Psoas muscle (tissue), 7 donors: ENCODE results near the gene OAS3. TPM values are rescaled to one million over a fixed set of nuclear protein-coding genes. Genes with fewer than 3 reads are reported as not detected.

Experiments used
- polyA plus RNA-seq, 3 donors: library from polyadenylated mRNA; stranded (reverse); fragments of 200-250 nt; gene quantifications; one replicate each; pipeline ENCODE4 v1.2.3, GENCODE V29; 2013
- total RNA-seq, 4 donors: library from RNA; stranded (reverse); fragmentation: NEBNext Ultra II Directional in 2 of 4; extraction: Animal tissue kit (Norgen Biotek cat#: 25700) in 2 of 4; gene quantifications; one replicate each; pipeline versions ENCODE4 v1.2.1 to v1.2.4, GENCODE V29; 2021 to 2023
- donor health status: healthy with polysubstance abuse.
- donor health status: DM: no; HTN: no; CAD: no; lungs with moderate emphysema.
- donor health status: Bipolar disorder and iron deficiency.
- donor health status: healthy.
- donor health status: DM: no; HTN: no; CAD: no.
- donor health status: DM: no; HTN: no; CAD: no.
- donor health status: DM: yes; HTN: yes; CAD: no.

OAS3 gene
- total and polyA plus RNA-seq, 7 donors, result 1.1 to 6.7 (median 1.7) TPM

Other genes with a start within 250 kb of the OAS3 start
- under 1 TPM in 2 of 4 donors, not detected in 2; 0.26 to 0.32 TPM for gene RPH3A, start 146.7 kb upstream of the OAS3 start, total RNA-seq
- under 1 TPM in 1 of 3 donors, not detected in 2; 0.26 TPM for gene RPH3A, start 146.7 kb upstream of the OAS3 start, polyA plus RNA-seq
- 1 to 10 TPM; 1.8 to 3.7 (median 2.6) TPM for gene OAS1, start 31.5 kb upstream of the OAS3 start, total RNA-seq
- 1 to 10 TPM in 2 of 3 donors, under 1 TPM in 1; 0.45 to 2.5 (median 1.8) TPM for gene OAS1, start 31.5 kb upstream of the OAS3 start, polyA plus RNA-seq
- 1 to 10 TPM; 2.1 to 8.4 (median 3.7) TPM for gene OAS2, start 40.0 kb downstream of the OAS3 start, total RNA-seq
- 1 to 10 TPM; 1.5 to 1.8 (median 1.7) TPM for gene OAS2, start 40.0 kb downstream of the OAS3 start, polyA plus RNA-seq
- gene DTX1, start 118.3 kb downstream of the OAS3 start, total RNA-seq, result 1 to 10 TPM in 2 of 4 donors, under 1 TPM in 2; 0.49 to 2.4 (median 1.2) TPM
- gene DTX1, start 118.3 kb downstream of the OAS3 start, polyA plus RNA-seq, result under 1 TPM; 0.59 to 0.86 (median 0.69) TPM
- under 1 TPM in 1 of 4 donors, not detected in 3; 0.89 TPM for gene RASAL1, start 197.3 kb downstream of the OAS3 start, total RNA-seq
- gene RASAL1, start 197.3 kb downstream of the OAS3 start, polyA plus RNA-seq, result not detected
- not detected for gene CFAP73, start 211.2 kb downstream of the OAS3 start, total RNA-seq
- gene CFAP73, start 211.2 kb downstream of the OAS3 start, polyA plus RNA-seq, result under 1 TPM; 0.17 to 0.35 (median 0.30) TPM
- gene DDX54, start 247.0 kb downstream of the OAS3 start, total RNA-seq, result 10 to 100 TPM; 61.9 to 93.5 (median 81.5) TPM
- gene DDX54, start 247.0 kb downstream of the OAS3 start, polyA plus RNA-seq, result 10 to 100 TPM; 53.6 to 88.7 (median 53.7) TPM
- 10 to 100 TPM; 13.0 to 19.4 (median 14.7) TPM for gene RITA1, start 247.2 kb downstream of the OAS3 start, total RNA-seq
- gene RITA1, start 247.2 kb downstream of the OAS3 start, polyA plus RNA-seq, result 10 to 100 TPM; 13.7 to 28.5 (median 15.5) TPM